Limb (tissue), 2 donors: Measurements from ENCODE around the gene MBL2.
A peak's percentile ranks its signal among the peaks of the same experiment; 100 is the strongest.

ENCODE experiments used
- DNase-seq, 2 donors: peaks; one replicate each; pipeline ENCODE4 v3.0.0-alpha.2; 2016; ENCODE audit errors: extremely low spot score in 2 of 2

MBL2 gene

DNA sequence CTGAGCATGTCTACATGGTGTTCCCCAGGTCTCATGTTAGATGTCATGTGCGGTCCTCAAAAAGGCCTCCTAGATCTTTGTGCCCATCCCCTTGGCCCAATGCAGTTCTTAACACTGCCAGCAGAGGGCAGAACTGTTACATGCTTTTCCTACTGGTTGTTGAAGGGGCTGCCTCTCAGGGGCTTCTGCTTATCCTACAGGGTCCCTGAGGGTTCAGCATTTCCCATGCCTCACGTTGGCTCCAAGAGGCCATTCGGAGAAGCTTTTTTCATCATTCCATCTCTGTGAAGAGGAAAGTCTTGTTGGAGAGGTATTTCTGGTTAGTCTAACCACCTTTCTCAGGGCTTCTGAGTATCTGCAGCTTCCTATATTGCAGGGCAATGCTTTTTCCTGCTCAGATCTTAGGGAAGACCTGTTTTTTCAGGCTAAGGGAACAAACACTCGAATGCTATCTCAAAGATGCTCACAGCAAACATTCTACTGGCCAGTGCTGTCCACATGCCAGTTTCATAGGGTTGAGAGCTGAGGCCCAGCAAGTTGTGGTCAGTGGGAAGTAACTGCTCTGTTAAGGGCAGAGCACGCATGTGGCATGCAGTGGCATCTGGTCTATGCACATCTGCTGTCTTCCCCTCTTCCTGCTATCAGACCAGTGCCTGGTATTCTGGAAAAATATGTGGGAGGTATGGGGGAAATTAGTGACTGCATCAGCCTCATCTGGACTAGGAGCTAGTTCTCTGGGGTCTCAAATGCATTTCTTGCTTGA, 31.5 kb downstream of the MBL2 start:
- peak in 1 of 2 donors; percentile 53 for DNase-seq

GRCh38 chr10:52740155-52740549, 32.4 kb downstream of the MBL2 start:
- DNase-seq, result no peak

DNA sequence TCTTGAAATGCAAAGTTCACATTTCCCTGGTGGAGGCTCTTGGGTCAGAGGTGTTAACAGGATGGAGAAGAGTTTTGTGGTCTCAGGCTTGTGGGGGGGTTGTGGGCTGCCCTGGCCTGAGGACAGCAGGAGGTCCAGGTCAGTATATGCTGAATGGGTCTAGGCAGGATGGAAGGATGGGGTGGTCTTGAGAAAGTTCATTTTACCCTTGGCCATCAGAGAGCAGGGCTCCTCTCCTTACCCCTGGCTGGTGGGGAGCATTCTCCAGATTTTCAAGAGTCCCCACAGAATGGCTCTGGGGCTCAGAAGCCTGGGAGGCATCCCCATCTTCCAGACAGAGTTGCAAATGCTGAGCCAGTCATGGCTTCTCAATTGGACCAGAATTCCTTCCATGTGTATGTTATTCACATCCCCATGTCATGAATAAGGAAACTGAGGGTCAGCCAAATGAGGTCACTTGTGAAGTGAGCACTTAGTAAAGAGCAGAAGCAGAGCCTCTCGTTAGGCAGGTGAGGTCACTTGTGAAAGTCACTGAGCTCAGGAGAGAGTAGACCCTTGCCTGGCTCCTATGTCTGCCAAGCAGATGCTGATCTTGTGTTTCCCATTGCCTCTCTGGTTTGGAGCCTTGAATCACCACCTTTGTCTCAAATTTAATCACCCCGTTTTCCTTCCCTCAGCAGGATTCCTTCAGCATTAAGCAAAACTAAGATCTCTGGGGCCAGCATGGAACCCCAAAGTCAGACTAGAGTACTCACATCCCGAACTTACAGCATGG, 33.0 kb downstream of the MBL2 start:
- no peak for DNase-seq

GRCh38 chr10:52738951-52739350, 33.6 kb downstream of the MBL2 start:
- no peak for DNase-seq

DNA sequence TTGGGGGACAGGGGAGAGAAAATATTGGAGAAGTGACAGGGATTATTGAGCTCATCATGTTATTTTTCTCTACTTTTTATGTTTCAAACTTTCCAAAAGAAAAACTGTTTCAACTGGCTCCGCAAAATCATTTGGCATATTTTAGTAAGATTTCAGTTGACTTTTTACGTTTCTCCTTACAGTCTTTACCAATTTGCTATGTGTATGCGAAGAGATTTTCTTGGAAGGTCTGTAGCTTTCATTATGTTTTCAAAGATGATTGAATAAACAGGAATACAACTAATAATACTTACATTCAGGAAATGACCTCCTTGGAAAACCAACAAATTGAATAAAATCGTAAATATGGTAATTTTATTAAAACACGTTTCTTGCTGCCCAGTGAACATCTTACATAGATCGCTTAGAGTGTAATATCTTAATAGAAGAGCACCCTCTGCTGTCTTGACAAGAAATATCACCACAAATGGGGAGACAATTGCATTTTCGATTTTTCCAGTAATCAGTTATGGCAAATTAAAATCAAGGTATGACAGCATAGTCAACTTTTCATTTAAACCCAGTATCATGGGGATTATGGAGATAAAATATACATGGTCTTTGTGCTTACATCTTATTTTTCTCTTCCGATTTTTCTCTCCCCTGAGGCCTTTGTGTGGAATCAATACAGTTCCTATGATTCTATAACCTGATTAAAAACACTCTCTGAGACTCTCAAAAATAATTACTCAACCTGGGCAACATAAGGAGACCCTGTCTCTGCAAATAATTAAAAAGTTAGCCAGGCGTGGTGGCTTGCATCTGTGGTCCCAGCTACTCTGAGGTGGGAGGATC, 43.1 kb downstream of the MBL2 start:
- DNase-seq, result peak in 1 of 2 donors; percentile 64

DNA sequence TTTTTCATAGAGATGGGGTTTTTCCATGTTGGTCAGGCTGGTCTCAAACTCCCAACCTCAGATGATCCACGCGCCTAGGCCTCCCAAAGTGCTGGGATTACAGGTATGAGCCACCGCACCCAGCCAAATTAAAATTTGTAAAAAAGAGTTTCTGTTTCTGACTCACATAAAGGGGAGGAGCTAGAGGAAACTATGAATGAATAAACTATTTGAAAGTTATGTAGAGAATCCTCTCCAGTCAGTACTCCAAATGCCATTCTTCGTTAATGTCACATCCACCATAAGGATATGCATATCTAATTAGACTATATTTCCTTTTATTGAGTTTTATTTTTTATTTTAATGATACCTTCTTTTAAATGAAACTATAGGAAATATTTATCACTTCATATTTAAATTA, 52.6 kb downstream of the MBL2 start:
- DNase-seq, result no peak
